PC-9 (cell line): Measurements from ENCODE around the gene GLRX. TPM values are rescaled to one million over a fixed set of nuclear protein-coding genes. Genes with fewer than 3 reads are reported as not detected.
A peak's percentile ranks its signal among the peaks of the same experiment; 100 is the strongest.

ENCODE experiments used
- BruUV-seq: library from RNA; stranded (reverse); fragments of 400-500 nt; replicated peaks from 2 replicates; lab custom pipeline; 2021; lab: Mats Ljungman, UMichigan
- CTCF ChIA-PET: fragments of 300-600 bp; sonication (Branson Sonifier 250); formaldehyde crosslinking; loops from one replicate; lab custom pipeline; 2022; ENCODE audit warnings: antibody characterized with exemption; lab: Charles Lee
- POLR2A ChIA-PET: fragments of 300-600 bp; sonication (Branson Sonifier 250); formaldehyde crosslinking; loops from one replicate; lab custom pipeline; 2022; ENCODE audit warnings: antibody characterized with exemption; ENCODE audit not compliant: unreplicated experiment; lab: Charles Lee
- DNase-seq, 2 experiments: peaks; one replicate each; pipeline versions ENCODE4 v3.0.0 to v3.0.0-alpha.2; 2015 to 2022; ENCODE audit warnings: mixed read lengths in 1 of 2
- H2AFZ ChIP-seq: fragments of 200-600 bp; sonication (generic); 2 replicates; pipeline ENCODE4 v1.8.1; 2017; ENCODE audit warnings: antibody characterized with exemption
- H3F3A ChIP-seq: fragments of 200-600 bp; sonication (generic); 2 replicates; pipeline ENCODE4 v1.8.1; 2017; ENCODE audit warnings: antibody characterized with exemption, mild to moderate bottlenecking, low read depth; ENCODE audit not compliant: insufficient read depth
- H3K27ac ChIP-seq: fragments of 200-600 bp; sonication (generic); 2 replicates; pipeline ENCODE4 v1.6.1; 2016; ENCODE audit warnings: mixed run types
- H3K27me3 ChIP-seq: fragments of 200-600 bp; sonication (generic); 2 replicates; pipeline ENCODE4 v1.6.1; 2016; ENCODE audit warnings: low read depth, mixed run types; ENCODE audit not compliant: insufficient read depth
- H3K36me3 ChIP-seq: fragments of 200-600 bp; sonication (generic); 2 replicates; pipeline ENCODE4 v1.6.1; 2016; ENCODE audit warnings: low read depth, mixed run types
- H3K4me1 ChIP-seq: fragments of 200-600 bp; sonication (generic); replicated peaks from 2 replicates; pipeline ENCODE4 v1.6.1; 2016; ENCODE audit warnings: mixed run types; ENCODE audit not compliant: insufficient read depth
- H3K4me2 ChIP-seq: fragments of 200-600 bp; sonication (generic); 2 replicates; pipeline ENCODE4 v1.6.1; 2017; ENCODE audit warnings: mixed run types
- H3K4me3 ChIP-seq: fragments of 200-600 bp; sonication (generic); 2 replicates; pipeline ENCODE4 v1.6.1; 2016; ENCODE audit warnings: mixed run types
- H3K79me2 ChIP-seq: fragments of 200-600 bp; sonication (generic); 2 replicates; pipeline ENCODE4 v1.6.1; 2017; ENCODE audit warnings: low read depth, mixed run types
- H3K9me2 ChIP-seq: fragments of 200-600 bp; sonication (generic); 2 replicates; pipeline ENCODE4 v1.8.1; 2017; ENCODE audit warnings: mild to moderate bottlenecking; ENCODE audit not compliant: insufficient read depth
- H3K9me3 ChIP-seq: fragments of 200-600 bp; sonication (generic); 2 replicates; pipeline ENCODE4 v1.8.1; 2016; ENCODE audit warnings: low read depth; ENCODE audit not compliant: insufficient read depth
- H4K20me1 ChIP-seq: fragments of 200-600 bp; sonication (generic); 2 replicates; pipeline ENCODE4 v1.8.1; 2017; ENCODE audit not compliant: insufficient read depth
- CTCF ChIP-seq: fragments of 200-600 bp; sonication (generic); conservative IDR thresholded peaks from 2 replicates; pipeline ENCODE4 v1.6.1; 2017; ENCODE audit warnings: mixed run types, antibody characterized with exemption, mild to moderate bottlenecking, moderate library complexity
- EZH2 ChIP-seq: fragments of 200-600 bp; sonication (generic); IDR thresholded peaks from 2 replicates; pipeline ENCODE4 v1.8.0; 2017; ENCODE audit warnings: antibody characterized with exemption, low read depth
- intact Hi-C: fragments of 100-400 bp; cut with micrococcal nuclease; formaldehyde crosslinking; loops from one replicate; pipeline ENCODE4 v1.10.0; 2022; ENCODE audit not compliant: unreplicated experiment
- total RNA-seq: library from RNA; stranded (reverse); gene quantifications from 2 replicates; pipeline ENCODE4 v1.2.3, GENCODE V29; 2021

GLRX gene
- total RNA-seq, 1 experiment from 2014 or later = 25.5 TPM

- POLR2A ChIA-PET = no interaction called here
- no peaks in the 10 kb centered on the region for H3K9me2 ChIP-seq
- intact Hi-C loops = loop anchor here (10.0 kb wide), 1 partner anchor 561 kb away; the partner anchor contains the start of gene MCTP1
- H3K79me2 ChIP-seq = no peaks in the 10 kb centered on the region
- H4K20me1 ChIP-seq = no peaks in the 10 kb centered on the region
- no peaks in the 10 kb centered on the region for H3K36me3 ChIP-seq
- DNase-seq = no peak
- no peaks in the 10 kb centered on the region for H3K27me3 ChIP-seq
- TF ChIP-seq EZH2 (no peak), CTCF (no peak)
- H3K4me2 ChIP-seq = no peak overlapping the region
- peaks cover 30% of the 10 kb centered on the region for H3K4me1 ChIP-seq
- CTCF ChIA-PET = no interaction called here
- H3K4me3 ChIP-seq = no peak overlapping the region
- no peak overlapping the region for H3K27ac ChIP-seq
- H2AFZ ChIP-seq = no peak overlapping the region
- no TSS peak for BruUV-seq
- H3F3A ChIP-seq = no peaks in the 10 kb centered on the region; the same call in 1 of the 2 replicates
- H3K9me3 ChIP-seq = no peaks in the 10 kb centered on the region; the same call in 1 of the 2 replicates
Measured at GRCh38 chr5:95845391-95845790, 22.9 kb upstream of the GLRX start.

- ChIA-PET CTCF (interaction anchor here (0.6 to 1.6 kb wide), 9 partner anchors 9 to 197 kb away, joined by 3 to 20 read pairs (median 3); partner anchors contain the start of genes GLRX and RFESD), POLR2A (interaction anchor here (0.6 to 0.9 kb wide), 3 partner anchors 10 to 178 kb away, joined by 3 to 9 read pairs (median 8); no protein-coding TSS in a partner anchor)
- no peaks in the 10 kb centered on the region; the same call in 1 of the 2 replicates for H3K9me3 ChIP-seq
- intact Hi-C loops = loop anchor here (1.0 to 10.0 kb wide), 7 partner anchors 8 to 559 kb away; partner anchors contain the start of genes ARSK, GLRX and MCTP1
- no peak overlapping the region for H3K4me3 ChIP-seq
- peak overlapping the region; percentile 75 for H3K27ac ChIP-seq
- no peaks in the 10 kb centered on the region for H3K27me3 ChIP-seq
- TF ChIP-seq EZH2 (no peak), CTCF (no peak)
- H3K9me2 ChIP-seq = no peaks in the 10 kb centered on the region
- no peaks in the 10 kb centered on the region for H4K20me1 ChIP-seq
- no peaks in the 10 kb centered on the region for H3K79me2 ChIP-seq
- no peaks in the 10 kb centered on the region; the same call in 1 of the 2 replicates for H3F3A ChIP-seq
- H2AFZ ChIP-seq = no peak overlapping the region
- peak overlapping the region; percentile 20 for H3K4me2 ChIP-seq
- H3K4me1 ChIP-seq = peaks cover 30% of the 10 kb centered on the region
- peak; percentile 33 to 68 for DNase-seq
- no TSS peak for BruUV-seq
- H3K36me3 ChIP-seq = no peaks in the 10 kb centered on the region
Measured at GRCh38 chr5:95843733-95844223, 21.3 kb upstream of the GLRX start.

GRCh38 chr5:95842854-95843544 lies 20.5 kb upstream of the GLRX start:
- no peak for TF ChIP-seq EZH2
- 0 out of 2 replicates have a peak, but pooled peaks have one; percentile 11 for TF ChIP-seq CTCF
- Histone ChIP-seq H3K4me3 (no peak overlapping the region), H3K4me1 (peaks cover 30% of the 10 kb centered on the region), H3K4me2 (peak overlapping the region; percentile 1; the same call in 1 of the 2 replicates), H3F3A (no peaks in the 10 kb centered on the region; the same call in 1 of the 2 replicates), H3K36me3 (no peaks in the 10 kb centered on the region), H2AFZ (no peak overlapping the region; the same call in 1 of the 2 replicates), H3K27ac (peak overlapping the region; percentile 75), H3K9me3 (no peaks in the 10 kb centered on the region; the same call in 1 of the 2 replicates), H3K9me2 (no peaks in the 10 kb centered on the region), H4K20me1 (no peaks in the 10 kb centered on the region), H3K27me3 (no peaks in the 10 kb centered on the region), H3K79me2 (no peaks in the 10 kb centered on the region)
- intact Hi-C loops = loop anchor here (1.0 to 10.0 kb wide), 7 partner anchors 8 to 558 kb away; partner anchors contain the start of genes ARSK, GLRX and MCTP1
- ChIA-PET POLR2A (interaction anchor here (0.6 to 0.9 kb wide), 2 partner anchors 9 to 19 kb away, joined by 3 to 8 read pairs; no protein-coding TSS in a partner anchor), CTCF (interaction anchor here (0.7 to 1.6 kb wide), 6 partner anchors 8 to 197 kb away, joined by 3 to 20 read pairs (median 4); partner anchors contain the start of genes GLRX and RFESD)
- TSS peak; percentile 55 for BruUV-seq
- peak; percentile 73 to 84 for DNase-seq
